GM18873 (cell line): Measurements from ENCODE around the gene AOC3.

Experiments used
- ATAC-seq: cut with Tn5 transposase; IDR thresholded peaks from one replicate; pipeline ENCODE4 v1.9.1; 2021; ENCODE audit warnings: mild to moderate bottlenecking, moderate library complexity, moderate number of reproducible peaks; ENCODE audit not compliant: unreplicated experiment, low FRiP score

Gene AOC3

GRCh38 chr17:42850954-42851353, at the start of gene AOC3:
TSS of gene AOC3 (plus strand) at chr17:42851199. CDS start at chr17:42851344, 145 bp downstream.
- no peak for ATAC-seq

GRCh38 chr17:42803074-42803883, 47.7 kb upstream of the AOC3 start:
- ATAC-seq, result no peak

DNA sequence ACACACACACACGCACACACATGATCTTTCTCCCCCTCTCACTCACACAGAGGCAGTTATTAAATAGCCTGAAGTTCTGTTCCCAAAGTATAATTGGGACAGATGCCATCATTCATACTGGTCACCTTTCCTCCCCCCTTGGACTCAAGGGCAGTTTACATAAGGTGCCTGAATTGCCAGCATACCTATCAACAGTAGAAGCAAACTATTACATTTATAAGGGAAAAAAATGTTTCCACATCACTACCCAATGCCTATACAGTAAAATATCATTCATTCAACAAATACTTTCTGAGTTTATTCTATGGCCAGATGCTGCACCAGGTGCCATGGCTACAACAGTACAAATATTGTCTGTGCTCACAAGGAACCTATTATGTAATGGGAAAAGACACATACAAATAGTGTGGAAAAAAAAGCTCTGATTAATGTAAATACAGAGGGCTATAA, 46.1 kb upstream of the AOC3 start:
- ATAC-seq, result no peak

GRCh38 chr17:42806249-42806648, 44.8 kb upstream of the AOC3 start:
- ATAC-seq, result no peak

DNA sequence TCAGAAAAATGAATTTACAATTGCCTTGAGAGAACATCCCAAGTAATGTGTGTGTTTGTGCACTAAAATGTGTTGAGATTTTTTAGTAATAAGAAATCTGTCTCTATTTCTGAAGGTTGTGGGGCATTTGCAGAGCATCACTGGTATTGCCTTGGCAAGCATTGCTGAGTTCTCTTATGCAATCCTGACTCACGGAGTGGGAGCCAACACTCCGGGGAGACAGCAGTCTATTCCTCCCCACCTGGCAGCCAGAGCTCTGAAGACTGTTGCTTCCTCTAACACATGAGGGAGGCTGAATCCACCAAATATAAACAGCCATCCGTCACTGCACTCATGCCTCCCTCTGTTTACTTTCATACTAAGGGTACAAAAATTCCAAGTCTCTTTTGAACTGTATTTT, 41.7 kb upstream of the AOC3 start:
- ATAC-seq, result no peak

- no peak for ATAC-seq
Observed at GRCh38 chr17:42814633-42815399, 36.2 kb upstream of the AOC3 start.

- no peak for ATAC-seq
Observed at GRCh38 chr17:42817866-42818265, 33.1 kb upstream of the AOC3 start.

DNA sequence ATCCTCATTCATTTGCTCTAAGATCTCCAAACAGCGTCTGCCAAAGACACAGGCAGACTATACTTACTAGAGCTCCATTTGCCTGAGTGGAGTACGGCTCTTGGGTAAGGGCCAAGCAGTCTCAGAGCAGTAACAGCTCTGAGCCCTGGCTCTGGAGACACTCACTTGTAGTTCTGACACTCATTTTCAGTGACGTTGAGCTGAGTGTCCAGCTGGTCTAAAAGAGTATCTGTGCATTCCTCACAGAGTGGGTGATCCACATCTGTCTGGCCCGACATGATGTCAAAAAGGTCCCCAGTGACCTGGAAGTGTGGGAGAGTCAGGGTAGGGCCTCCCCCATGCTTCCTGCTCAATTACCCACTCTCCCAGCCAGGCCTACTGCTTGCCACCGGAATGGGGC, 32.6 kb upstream of the AOC3 start:
- no peak for ATAC-seq

- no peak for ATAC-seq
Observed at GRCh38 chr17:42819939-42820535, 31.0 kb upstream of the AOC3 start.

- no peak for ATAC-seq
Observed at GRCh38 chr17:42821176-42821575, 29.8 kb upstream of the AOC3 start.

DNA sequence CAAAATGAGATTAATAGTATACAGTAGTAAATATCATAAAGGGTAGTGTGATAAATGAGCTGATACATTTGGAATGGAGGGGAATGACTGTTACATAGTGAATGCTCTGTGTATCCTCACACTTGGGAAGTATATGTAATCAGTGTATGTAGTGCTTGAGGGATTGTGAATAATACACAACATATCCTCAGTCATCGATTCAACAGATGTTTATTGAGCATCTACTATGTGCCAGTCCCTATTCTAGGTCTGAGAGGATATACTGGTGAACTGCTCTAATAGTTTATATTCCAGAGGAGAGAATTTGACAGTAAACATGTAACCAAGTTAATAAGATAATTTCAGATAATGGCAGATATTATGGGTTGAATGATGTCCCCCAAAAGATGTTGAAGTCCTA, 23.5 kb upstream of the AOC3 start:
- ATAC-seq, result no peak

GRCh38 chr17:42830971-42831370, 20.0 kb upstream of the AOC3 start:
- ATAC-seq, result no peak

DNA sequence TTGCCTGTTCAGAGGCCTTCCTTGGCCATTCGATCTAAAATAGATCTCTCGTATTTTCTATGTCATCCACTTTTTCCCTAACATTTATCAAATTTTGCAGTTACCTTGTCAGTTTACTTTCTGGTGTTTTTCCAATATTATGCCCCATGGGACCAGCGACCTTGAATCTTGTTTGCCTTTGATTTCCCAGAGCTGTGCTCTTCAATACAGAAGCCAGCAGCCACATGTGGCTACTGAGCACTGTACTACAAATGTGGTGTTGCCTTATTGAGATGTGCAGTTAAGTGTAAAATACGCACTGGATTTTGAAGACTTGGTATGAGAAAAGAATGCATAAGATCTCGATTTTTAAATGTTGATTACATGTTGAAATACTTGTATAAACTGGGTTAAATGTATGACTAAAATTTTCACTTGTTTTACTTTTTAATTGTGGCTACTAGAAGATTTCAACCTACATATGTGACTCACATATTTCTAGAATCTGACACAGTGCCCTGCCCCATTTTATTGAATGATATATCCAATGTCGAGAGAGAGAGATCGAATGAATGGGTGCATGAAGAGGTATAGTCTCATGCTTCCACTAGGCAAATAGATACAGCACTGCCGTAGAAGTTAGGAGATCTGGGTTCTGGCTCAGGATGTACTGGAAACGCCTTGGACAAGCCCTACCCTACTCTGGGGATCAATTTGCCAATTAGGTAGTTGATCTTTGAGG, 18.6 kb upstream of the AOC3 start:
- ATAC-seq, result peak; percentile 6

DNA sequence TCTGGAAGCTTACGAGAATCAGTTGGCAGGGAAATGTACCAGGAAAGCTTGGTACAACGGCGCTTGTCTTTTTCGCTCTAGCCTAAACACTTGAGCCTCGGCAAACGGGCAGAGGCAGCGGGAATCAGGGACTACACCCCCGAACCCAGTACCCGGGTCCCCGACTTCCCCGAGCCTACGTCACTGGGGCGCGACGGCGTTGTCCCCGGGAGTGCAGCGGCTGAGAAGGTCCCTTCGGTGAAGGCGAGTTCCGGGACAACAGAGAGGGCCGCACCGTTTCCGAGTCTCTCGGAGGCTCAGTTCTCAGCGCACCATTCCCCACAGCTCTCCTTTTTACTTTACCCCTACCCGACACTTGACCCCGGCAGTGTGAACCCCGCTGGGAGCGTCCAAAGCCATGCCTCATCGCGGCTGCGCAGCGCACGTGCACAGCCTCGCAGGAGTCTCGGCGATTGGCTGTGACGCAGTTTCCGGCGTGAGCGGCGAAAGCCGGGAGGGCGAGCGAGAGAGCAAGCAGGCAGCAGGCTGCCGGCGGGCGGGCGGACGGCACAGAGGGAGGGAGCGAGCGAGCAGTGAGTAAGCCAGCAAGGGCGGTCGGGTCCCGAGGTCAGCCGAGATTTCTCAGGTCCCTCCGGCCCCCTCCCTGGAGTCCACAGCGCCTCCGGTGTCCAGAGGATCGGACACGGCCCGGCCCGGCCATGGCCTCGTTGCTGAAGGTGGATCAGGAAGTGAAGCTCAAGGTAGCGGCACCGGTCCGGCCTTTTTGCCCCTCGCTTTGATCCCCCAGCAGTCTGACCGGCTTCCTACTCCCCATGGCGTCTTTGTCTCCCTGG, 17.8 kb upstream of the AOC3 start, which contains the start of gene PSME3:
TSS of gene PSME3 (plus strand) at position 464 of the 833 bp plus-strand sequence. CDS start at position 699, 235 bp downstream.
- ATAC-seq, result peak; percentile 72

DNA sequence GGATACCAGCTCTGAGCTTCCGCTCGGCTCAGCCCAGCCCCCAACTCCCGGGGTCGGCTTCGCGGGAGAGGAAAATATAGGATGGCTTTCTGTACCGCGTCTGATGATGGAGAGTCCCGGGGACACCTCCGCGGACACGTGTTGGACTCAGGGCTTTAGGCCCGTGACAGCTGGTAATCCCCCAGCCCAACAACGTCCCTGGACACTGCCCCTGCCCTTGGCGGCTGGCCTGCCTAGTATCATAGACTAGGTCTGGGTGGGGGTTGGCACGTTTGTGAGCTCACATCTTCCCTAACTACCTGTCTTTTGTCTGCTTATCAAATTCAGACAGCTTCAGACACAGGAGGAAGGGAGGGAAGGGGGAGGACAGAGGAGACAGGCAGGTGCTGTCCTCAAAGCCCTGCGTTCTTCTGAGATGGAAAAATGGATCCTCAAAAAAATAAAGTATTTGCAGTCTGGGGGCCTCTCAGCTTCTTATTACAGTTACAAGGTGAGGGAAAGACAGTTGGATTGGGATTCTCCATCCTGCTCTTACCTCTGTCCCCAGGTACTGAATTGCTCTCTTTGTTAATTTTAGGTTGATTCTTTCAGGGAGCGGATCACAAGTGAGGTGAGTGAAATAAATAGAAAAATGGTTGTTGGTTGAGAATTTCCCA, 17.1 kb upstream of the AOC3 start:
- ATAC-seq, result no peak

DNA sequence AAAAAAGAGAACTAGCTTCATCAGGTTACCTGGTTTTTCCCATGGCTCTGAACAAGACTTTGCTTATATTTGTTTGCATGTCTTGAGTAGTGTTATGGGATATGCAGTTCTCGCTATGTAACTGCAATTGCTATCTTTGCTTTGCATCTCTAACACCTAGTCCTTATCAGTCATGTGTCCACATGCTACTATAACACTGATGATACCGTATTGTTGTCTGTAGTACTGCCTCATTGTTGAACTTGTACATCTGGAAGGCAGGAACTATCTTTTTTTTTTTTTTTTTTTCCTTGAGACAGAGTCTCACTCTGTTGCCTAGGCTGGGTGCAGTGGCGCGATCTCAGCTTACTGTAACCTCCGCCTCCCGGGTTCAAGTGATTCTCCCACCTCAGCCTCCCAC, 15.3 kb upstream of the AOC3 start:
- no peak for ATAC-seq

GRCh38 chr17:42841975-42842685, 8.9 kb upstream of the AOC3 start:
- no peak for ATAC-seq

- no peak for ATAC-seq
Observed at GRCh38 chr17:42843358-42843934, 7.6 kb upstream of the AOC3 start.
